GM13977 (cell line): ENCODE measurements around the gene TMEM81.

ENCODE experiments used
- DNase-seq: peaks from one replicate; pipeline ENCODE4 v3.0.0; 2012; ENCODE audit warnings: low spot score
- CTCF ChIP-seq: IDR thresholded peaks from 2 replicates; pipeline ENCODE4 v1.5.1; 2012; ENCODE audit warnings: mild to moderate bottlenecking, control low read depth; ENCODE audit not compliant: insufficient read depth; ENCODE audit errors: extremely low read depth, missing control alignments
- in situ Hi-C: fragments of 300-500 bp; cut with MboI; formaldehyde crosslinking; loops from one replicate; pipeline ENCODE4 v1.12.0; 2022; ENCODE audit warnings: low sequenced_read_pairs, low pct_unique_long_range_greater_than_20kb, mixed read lengths, inconsistent platforms; ENCODE audit not compliant: unreplicated experiment

The TMEM81 gene

DNA sequence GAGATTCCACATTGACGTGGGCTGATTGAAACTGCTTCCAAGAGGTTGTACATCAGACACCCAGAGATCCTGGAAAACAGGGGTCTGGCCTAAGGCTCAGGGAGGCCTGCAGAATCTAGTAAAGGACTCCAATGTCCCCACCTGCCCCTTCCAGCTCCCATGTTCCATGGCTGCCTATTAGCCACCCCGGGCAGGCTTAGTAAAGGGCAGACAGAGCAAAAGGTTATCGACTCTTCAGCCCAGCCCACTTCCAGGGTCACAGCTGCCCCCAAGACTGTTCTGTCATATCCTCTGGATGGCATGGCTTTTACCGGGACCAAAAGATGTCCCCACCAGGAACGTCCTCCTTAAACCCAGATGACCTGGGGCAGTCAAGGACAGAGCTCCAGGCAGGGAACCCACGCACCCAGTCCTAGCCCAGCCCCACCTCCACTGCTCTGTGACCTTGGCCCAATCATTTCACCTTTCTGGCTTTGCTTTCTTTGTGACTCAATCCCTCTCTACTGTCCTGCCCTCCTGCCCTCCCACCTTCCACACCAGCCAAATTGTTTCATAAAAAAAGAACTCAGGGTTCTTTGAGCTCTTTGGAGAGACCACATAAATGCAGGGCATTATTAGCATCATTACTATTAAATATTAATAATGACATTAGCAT lies 46.0 kb downstream of the TMEM81 start:
- TF ChIP-seq CTCF = no peak
- in situ Hi-C loops = no loop called here
- DNase-seq = no peak

DNA sequence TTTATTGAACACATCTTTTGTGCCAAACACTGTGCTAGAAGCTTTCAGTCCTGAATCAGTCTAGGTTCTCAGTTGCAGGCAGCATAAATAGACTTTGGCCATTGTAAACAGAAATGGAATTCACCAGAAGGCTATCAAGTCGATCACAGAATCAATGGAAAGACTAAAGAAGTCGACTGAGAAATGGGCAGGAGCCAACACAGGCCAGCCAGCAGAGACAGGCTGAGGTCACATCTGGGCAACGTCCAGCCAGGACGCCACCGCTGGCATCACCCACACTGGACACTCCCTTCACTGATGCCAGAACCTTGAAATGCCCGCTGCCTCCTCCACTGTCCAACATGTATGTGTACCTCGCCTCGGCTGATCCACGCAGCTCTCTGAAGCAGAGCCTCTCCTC lies 46.7 kb downstream of the TMEM81 start:
- TF ChIP-seq CTCF = no peak
- no peak for DNase-seq
- in situ Hi-C loops = no loop called here
